DOHH2 (cell line): Measurements from ENCODE around the gene MKX.

Experiments
- CTCF ChIP-seq: fragments of 200-600 bp; sonication (generic); IDR thresholded peaks from one replicate; pipeline ENCODE4 v1.5.1; 2014; ENCODE audit warnings: antibody characterized with exemption, mild to moderate bottlenecking, low read depth, low read length; ENCODE audit not compliant: poor library complexity, severe bottlenecking
- EZH2phosphoT487 ChIP-seq: fragments of 200-600 bp; sonication (generic); IDR thresholded peaks from 2 replicates; pipeline ENCODE4 v1.6.1; 2017; ENCODE audit warnings: borderline replicate concordance, mild to moderate bottlenecking, antibody characterized with exemption, low read length, moderate library complexity, mixed read lengths

GRCh38 chr10:27692663-27693062 lies 53.0 kb downstream of the MKX start:
- no peak for TF ChIP-seq CTCF
- no peak for TF ChIP-seq EZH2phosphoT487
